GM19395 (cell line): ENCODE data around the gene CTSA.
A peak's percentile ranks its signal among the peaks of the same experiment; 100 is the strongest.

Experiments used
- ATAC-seq: cut with Tn5 transposase; IDR thresholded peaks from one replicate; pipeline ENCODE4 v1.9.1; 2021; ENCODE audit warnings: mild to moderate bottlenecking, moderate library complexity; ENCODE audit not compliant: unreplicated experiment

Gene CTSA

DNA sequence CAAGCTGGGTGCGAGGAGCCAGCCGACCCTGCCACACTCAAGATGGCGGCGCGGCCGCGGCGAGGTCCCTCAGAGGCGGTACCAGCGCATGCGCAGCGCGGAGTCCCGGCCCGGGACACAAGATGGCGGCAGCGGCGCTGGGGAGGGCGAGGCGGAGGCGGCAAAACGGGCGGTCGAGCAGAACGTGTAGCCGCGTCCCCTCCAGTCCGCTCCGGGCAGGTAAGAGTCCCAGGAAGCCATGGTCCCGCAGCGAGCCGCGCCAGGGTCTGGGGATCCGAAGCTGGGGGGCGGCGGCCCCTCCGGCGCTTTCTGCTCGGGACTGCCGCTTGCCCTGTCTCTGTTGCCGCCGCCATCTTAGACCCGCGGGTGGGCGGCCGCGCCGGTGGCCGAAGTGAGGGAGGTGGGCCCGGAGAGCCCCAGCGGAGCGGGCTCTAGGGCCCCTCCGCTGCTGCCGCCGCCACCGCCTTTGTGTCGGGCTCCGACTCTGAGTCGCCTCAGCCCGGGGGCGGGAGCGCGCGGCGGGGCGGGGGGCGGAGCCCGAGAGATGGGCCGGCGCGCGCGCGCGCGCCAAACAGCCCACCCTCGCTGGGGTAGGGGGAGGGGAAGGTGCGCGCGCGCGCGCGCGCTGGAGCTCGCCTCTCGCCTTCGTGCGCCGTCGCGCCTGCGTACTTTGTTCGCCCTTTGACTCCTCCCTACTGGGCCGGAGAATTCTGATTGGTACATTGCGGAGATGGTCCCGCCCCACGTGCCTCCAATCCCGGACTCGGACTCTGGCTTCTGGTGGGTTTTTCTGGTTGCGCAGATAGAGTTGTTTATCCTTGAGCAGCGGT, 43.7 kb downstream of the CTSA start, which contains the start of gene PCIF1:
Gene PCIF1 (plus strand): TSS at position 98 of the 830 bp plus-strand sequence. CDS start 4,317 bp downstream, outside the sequence.
- ATAC-seq = peak; percentile 75

DNA sequence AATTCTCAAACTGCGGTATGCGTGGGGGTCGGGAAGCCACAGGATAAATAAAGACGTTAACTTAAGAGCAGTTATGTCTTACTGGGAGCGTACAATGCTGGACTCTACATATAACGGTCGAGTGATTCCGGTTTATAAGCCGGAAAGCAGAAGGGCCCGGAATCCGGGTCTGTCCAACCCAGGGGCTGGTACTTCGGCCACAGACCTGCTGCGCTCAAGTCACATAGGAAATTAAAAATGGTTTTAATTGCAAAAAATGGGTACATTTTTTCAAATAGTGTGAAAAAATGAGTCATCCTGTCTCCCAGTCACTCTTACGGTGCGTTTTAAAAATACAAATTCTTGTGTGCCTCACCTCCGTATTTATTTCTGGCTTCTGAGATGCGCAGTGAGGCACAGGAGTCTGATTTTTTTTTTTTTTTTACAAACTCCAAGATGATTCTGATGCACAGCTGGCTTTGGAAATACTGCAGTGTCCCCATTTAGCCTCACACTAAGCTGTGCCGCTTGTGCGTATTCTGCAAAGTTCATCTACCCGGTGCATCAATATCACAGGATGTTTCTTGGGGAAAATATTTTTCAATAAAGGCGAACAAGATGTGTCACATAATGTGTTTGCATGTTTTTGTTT, 44.4 kb downstream of the CTSA start:
- ATAC-seq = peak; percentile 28

DNA sequence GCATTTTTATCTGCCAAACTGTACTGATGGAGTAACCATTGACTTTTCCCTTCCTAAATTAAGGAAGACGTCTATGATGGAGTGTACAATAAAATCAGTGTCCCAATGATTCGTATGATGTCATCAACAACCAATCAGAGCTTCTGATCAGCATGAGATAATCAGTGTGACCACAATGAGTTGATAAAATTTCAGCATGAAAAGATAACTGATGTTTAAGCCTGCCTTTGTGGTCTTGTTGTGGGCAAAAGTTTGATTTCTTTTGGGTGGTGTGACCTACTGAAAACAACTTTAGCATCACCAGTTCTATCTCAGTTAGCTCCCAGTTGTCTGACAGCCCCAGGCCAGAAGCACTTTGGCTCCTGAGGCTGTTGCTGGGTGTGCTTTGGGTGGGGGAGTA, 46.6 kb downstream of the CTSA start:
- ATAC-seq = no peak

DNA sequence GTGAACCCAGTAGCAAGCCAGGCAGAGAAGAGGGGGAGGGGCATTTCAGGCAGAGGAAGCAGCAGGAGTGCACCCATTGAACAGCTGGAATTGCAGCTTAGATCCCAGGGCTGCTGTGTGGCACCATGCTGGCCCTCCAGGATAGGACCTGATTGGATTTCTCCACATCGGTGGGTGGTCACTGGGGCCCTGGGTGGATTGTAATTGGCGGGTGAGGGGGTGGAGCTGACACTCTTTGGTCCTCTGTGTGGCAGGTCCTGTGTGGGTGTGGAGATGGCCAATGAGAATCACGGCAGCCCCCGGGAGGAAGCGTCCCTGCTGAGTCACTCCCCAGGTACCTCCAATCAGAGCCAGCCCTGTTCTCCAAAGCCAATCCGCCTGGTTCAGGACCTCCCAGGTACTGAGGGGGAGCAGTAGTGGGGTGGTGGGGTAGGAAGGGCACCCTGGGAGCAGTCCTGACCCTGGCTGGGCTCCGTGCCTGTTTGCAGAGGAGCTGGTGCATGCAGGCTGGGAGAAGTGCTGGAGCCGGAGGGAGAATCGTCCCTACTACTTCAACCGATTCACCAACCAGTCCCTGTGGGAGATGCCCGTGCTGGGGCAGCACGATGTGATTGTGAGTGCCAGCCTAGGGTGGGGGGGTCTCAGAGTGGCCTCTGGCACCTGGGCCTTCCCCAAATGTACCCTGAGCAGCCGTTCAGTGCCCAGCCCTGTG, 47.7 kb downstream of the CTSA start:
- no peak for ATAC-seq

DNA sequence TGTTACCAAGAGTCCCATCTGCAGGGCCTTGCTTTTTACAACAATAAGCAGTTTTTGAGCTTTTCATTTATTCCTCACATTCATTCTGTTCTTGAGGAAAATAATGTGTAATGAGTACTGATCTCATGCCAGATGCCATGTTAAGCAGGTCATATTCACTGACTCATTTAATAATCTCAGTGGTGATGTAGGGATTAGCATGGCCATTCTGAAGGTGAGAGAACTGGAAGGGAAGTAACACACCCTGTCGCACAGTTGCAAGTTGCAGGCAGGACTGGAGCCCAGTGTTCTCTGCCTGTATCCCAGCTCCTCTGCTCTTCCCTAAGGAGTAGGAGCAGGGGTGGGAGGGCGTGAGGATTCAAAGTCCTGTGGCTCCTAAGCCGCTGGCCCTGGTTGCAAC, 48.9 kb downstream of the CTSA start:
- ATAC-seq = no peak

DNA sequence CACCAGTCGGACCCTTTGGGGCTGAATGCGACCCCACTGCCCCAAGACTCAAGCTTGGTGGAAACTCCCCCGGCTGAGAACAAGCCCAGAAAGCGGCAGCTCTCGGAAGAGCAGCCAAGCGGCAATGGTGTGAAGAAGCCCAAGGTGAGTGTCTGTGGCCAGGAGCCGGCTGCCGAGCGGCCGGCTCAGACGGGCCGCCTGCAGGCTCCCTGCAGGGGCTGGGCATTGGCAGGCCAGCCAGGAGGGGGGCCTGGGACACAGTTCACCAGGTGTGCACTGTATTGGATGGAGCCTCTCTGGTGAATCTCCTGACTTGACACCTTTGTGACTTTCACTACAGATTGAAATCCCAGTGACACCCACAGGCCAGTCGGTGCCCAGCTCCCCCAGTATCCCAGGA, 49.3 kb downstream of the CTSA start:
- no peak for ATAC-seq

DNA sequence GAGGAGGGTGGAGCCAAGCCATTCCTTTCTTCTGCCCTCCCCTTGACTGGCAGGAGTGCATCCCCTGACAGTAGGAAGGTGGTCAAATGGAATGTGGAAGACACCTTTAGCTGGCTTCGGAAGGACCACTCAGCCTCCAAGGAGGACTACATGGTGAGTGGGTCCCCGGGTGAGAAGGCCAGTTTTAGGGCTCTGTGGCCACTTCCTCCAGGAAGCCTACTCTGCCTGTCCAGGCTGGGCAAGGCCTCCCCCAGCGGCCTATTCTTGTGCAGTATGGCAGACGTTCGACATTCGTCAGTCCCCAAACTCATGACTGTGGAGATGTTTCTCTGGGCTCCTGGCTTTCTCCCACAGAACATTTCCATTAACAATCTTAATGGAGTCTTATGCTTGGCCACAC, 52.5 kb downstream of the CTSA start:
- no peak for ATAC-seq

DNA sequence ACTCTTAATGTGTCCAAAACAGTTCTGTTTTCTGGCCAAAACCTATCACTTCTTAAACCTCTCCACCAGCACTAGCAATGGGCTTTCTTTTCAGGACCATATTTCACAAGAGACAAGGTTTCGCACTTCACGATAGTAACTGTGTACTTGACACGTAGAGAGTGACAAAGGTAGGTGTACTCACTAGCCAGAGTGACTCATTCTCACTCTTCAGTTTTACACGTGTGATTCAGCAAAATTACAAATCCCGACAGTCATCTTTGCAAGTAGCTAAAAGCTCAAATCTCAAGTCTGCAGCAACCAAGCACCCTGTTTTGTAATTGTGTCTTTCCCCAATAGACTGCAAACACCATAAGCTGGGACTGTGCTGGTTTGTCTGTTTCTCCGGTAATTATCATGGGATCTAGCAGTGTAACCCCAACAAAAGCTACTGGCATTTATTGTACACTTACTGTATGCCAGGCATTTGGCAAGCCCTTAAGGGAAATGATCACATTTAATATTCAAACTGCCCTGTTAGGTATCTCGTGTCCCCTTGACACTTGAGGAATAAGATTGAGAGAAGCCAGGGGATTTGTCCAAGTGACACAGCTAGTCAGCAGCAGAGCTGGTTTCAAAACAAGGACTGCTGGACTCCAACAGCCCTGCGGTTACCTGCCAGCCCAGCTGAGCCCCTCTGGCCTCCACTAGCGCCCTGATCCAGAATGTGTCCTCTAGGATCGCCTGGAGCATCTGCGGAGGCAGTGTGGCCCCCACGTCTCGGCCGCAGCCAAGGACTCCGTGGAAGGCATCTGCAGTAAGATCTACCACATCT, 53.2 kb downstream of the CTSA start:
- ATAC-seq = no peak

DNA sequence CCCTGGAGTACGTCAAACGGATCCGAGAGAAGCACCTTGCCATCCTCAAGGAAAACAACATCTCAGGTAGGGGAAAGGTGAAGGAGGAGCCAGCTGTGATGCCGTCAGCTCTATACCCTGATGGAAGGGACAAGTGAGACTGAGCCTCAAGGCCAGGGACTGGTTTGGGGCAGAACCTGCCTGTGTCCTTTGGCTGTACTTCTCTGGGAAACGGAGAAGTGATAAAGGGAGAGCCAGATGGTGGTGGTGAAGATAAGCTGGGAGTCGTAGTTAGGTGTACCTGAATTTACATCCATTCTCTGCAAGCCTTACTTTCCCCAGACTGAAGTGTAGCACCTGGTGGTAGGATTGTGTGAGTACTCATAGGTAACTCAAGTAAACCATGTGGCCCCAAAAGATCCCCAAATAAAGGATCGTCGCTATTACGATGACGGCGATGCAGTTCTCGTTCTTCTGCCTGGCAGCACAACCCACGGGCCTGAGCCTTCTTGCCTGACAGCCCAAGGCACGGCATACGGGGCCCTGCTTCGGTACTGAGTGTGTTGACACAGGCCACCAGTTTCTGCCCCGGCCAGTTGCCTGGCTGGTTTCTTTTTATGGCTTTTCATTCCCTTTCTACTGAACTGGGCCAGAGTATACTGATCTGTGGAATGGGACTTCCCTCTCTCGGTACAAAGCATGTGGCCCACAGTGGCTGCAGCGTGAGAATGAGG, 54.0 kb downstream of the CTSA start:
- ATAC-seq = no peak

DNA sequence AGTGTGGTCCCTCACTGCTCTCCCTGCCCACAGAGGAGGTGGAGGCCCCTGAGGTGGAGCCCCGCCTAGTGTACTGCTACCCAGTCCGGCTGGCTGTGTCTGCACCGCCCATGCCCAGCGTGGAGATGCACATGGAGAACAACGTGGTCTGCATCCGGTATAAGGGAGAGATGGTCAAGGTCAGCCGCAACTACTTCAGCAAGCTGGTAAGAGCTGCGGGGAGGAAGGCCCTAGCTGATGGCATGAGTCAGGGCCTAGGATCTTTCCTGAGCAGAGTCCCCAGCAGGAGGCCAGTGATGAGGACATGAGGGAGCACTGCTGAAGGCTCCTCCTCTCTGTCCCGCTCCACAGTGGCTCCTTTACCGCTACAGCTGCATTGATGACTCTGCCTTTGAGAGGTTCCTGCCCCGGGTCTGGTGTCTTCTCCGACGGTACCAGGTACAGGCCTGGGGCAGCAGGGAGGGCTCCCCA, 54.6 kb downstream of the CTSA start:
- ATAC-seq = no peak

DNA sequence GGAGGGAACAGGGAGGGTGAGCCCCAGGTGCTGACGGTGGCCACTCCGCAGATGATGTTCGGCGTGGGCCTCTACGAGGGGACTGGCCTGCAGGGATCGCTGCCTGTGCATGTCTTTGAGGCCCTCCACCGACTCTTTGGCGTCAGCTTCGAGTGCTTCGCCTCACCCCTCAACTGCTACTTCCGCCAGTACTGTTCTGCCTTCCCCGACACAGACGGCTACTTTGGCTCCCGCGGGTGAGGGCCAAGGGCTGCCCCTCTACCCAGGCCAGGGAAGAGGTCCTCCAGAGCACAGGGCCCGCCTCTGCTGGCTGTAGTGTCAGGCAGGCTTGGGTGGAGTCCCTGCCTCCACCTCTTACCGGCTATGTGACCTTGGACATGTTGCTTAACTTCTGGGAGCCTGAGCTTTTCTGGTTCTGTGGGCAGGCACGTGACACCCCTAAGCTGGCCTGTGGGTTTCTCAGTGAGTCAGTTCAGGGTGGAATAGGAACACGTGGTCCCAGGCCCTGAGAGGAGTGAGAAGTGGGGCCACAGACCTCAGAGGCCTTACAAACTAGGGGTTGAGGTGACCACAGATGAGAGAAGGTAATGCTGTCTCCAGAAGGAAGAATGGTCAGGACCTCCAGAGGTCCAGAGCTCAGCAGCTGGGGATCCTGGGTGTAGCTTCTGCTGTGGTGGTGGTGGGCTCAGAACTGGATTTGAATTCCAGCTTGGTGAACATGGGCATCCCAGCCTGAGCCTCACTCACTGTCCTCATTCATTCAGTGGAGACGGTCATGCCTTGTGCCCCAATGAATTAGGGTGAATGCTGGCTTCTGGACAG, 55.2 kb downstream of the CTSA start:
- ATAC-seq = no peak

DNA sequence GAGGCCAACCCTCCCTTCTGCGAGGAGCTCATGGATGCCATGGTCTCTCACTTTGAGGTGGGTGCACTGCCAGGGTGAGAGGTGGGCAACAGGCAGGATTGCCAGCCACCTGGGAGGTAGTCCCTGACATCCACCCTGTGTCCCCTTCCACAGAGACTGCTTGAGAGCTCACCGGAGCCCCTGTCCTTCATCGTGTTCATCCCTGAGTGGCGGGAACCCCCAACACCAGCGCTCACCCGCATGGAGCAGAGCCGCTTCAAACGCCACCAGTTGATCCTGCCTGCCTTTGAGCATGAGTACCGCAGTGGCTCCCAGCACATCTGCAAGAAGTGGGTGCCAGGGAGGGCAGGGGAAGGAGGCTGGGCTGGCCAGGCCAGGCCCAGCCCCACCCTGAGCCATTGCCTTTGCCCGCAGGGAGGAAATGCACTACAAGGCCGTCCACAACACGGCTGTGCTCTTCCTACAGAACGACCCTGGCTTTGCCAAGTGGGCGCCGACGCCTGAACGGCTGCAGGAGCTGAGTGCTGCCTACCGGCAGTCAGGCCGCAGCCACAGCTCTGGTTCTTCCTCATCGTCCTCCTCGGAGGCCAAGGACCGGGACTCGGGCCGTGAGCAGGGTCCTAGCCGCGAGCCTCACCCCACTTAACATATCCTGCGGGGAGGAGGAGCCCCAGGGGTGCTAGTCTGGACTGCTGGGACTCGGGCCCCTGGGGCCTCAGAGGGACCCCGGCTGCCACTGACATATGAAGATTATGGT, 56.2 kb downstream of the CTSA start:
- no peak for ATAC-seq

DNA sequence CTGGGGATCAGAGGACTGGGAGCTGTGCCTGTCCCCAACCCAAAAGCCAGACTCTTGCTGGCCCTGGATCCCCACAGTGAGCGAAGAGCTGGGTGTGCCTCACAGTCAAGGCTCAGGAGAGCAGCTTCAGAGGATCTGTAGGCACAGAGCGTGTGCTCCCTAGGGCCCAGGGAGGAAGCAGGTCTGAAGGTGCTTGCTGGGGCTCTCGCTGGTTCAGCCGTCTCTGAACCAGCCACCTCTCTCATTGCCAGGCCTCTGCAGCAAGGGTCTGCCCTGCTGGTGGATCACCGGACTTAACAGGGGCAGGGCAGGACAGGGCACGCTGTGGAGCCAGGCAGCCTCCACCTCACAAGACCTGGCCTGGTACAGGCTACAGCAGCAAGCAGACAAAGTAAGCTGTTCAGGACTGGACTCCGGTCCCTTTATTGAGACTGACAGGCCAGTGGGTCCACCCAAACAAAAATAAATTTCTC, 57.2 kb downstream of the CTSA start:
- ATAC-seq = no peak
